AML-193 (cell line): ENCODE results near the gene PTEN.
"Not testable (repeated sequence)": the region's sequence is repeated elsewhere in the genome, so short reads cannot be mapped to it uniquely, and the experiment has no call there.

ENCODE experiments used
- DNase-seq, 2 experiments: peaks; one replicate each; lab custom pipeline; 2025; lab: John Stamatoyannopoulos, UW

Gene PTEN

DNA sequence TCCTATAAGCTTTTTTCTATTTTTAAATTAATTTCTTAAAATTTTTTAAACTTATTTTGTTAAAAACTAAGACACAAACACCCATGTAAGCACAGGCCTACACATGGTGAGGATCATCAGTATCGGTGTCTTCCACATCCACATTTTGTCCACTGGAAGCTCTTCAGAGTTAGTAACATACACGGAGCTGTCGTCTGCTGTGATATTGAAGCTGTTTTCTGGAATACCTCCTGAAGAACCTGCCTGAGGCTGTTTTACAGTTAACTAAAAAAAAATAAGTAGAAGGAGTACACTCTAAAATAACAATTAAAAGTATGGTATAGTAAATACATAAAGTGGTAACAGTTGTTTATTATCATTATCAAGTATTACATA, 17.8 kb upstream of the PTEN start:
- no peak for DNase-seq

- no peak for DNase-seq
These were observed 17.4 kb upstream of the PTEN start for GRCh38 chr10:87846023-87846422.

DNA sequence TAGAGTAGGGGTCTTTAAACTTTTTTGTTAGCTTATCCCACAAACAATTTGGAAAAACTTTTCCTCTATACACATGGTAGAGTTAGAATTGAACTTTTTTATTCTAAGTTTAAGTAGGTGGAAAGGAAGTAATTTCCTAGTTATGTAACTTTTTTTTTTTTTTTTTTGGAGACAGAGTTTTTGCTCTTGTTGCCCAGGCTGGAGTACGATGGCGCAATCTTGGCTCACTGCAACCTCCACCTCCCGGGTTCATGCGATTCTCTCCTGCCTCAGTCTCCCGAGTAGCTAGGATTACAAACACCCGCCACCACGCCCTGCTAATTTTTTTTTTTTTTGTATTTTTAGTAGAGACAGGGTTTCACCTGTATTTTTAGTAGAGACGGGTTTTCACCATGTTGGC, 16.7 kb upstream of the PTEN start:
- DNase-seq: not testable (repeated sequence)

- peak; percentile 15 to 31 for DNase-seq
These were observed 15.9 kb upstream of the PTEN start for GRCh38 chr10:87847550-87847949.

DNA sequence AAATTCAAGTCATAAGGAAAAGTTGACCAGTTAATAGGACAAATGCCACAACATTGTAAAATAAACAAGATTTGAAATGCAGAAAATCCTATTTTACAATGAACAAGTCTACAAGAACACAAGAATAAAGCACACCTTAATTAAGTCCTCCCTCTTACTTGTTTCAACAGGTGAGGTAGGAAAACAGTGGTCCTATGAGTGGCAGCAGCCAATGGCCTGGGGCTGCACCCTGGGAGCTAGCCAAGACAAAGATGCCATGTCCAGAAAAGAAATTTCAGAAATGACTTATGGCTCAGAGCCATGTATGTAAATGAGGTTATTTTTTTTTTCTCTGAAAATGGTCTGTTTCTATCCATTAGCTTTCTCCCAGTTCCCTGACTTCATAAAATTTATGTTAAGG, 14.4 kb upstream of the PTEN start:
- no peak for DNase-seq

GRCh38 chr10:87850742-87851205, 12.7 kb upstream of the PTEN start:
- DNase-seq: peak; percentile 75 to 81

- no peak for DNase-seq
These were observed 11.3 kb upstream of the PTEN start for GRCh38 chr10:87852089-87852488.

DNA sequence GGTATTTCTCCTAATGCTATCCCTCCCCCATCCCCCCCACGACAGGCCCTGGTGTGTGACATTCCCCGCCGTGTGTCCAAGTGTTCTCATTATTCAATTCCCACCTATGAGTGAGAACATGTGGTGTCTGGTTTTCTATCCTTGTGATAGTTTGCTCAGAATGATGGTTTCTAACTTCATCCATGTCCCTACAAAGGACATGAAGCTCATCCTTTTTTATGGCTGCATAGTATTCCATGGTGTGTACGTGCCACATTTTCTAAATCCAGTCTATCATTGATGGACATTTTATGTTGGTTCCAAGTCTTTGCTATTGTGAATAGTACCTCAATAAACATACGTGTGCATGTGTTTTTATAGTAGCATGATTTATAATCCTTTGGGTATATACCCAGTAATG, 8.2 kb upstream of the PTEN start:
- not testable (repeated sequence) for DNase-seq

DNA sequence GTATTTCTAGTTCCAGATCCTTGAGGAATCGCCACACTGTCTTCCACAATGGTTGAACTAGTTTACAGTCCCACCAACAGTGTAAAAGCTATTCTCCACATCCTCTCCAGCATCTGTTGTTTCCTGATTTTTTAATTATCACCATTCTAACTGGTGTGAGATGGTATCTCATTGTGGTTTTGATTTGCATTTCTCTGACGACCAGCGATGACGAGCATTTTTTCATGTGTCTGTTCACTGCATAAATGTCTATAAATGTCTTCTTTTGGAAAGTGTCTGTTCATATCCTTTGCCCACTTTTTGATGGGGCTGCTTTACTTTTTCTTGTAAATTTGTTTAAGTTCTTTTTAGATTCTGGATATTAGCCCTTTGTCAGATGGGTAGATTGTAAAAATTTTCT, 7.8 kb upstream of the PTEN start:
- not testable (repeated sequence) for DNase-seq

- DNase-seq: peak; percentile 89 to 91
These were observed 3.1 kb upstream of the PTEN start for GRCh38 chr10:87860156-87860795.

GRCh38 chr10:87860816-87861403, 2.5 kb upstream of the PTEN start:
- peak in 1 of 2 experiments; percentile 27 for DNase-seq

DNA sequence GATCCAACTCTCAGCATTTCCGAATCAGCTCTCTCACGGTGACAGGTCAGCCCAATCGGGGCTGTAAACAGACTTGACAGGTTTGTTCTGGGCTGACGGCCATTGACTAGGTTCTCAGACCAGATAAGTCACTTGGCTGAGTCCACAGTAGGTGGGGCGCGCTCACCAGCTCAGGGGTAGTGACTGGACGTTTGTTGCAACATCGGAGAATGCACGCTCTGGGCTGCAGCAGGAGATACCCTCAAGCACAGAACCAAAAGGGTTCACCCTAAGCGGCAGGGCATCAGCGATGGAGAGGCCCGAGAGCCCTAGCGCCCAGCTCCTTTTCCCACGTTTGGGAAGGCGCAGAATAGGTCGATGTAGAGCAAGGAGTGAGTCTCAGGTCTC, 1.9 kb upstream of the PTEN start:
- peak; percentile 70 to 72 for DNase-seq

DNA sequence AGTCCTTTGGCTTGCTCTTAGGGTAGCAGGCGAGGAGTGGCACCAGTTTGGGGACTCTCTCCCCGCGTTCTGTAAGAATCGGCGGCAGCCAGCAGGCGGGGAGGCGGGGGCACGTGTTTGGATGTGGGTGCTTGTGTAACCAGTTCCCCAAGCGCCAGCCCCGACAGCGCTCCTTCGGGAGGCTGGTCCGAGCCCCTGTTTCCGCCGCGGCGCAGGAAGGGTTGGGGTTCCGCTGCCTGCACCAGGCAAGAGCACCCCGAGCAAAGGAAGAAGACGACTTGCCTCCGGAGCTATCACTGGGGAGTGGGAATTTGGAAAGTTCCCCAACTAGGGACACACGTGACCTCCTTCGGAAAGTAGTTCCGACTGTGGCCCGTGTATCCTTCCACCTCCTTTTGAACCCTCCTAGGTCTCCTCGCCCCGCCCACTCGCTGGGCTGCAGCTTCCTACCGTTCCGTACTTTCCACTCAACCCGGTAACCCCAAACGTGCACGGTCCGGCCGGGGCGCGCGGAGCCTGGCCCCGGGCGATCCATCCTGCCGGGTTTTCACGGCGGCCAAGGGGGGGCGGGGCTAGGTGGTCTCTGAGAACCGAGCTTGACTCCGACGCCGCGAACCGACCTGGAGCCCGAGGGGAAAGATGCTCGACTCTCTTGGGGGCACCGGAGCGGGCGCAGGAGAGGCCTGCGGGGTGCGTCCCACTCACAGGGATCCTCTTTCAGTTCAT, 1.3 kb upstream of the PTEN start:
- peak; percentile 95 to 96 for DNase-seq

- no peak for DNase-seq
These were observed 759 bp upstream of the PTEN start for GRCh38 chr10:87862679-87863052.

GRCh38 chr10:87863951-87864495, 598 bp downstream of the PTEN start:
- DNase-seq: not testable (repeated sequence)

- DNase-seq: no peak
These were observed 1.2 kb downstream of the PTEN start for GRCh38 chr10:87864496-87865059.

DNA sequence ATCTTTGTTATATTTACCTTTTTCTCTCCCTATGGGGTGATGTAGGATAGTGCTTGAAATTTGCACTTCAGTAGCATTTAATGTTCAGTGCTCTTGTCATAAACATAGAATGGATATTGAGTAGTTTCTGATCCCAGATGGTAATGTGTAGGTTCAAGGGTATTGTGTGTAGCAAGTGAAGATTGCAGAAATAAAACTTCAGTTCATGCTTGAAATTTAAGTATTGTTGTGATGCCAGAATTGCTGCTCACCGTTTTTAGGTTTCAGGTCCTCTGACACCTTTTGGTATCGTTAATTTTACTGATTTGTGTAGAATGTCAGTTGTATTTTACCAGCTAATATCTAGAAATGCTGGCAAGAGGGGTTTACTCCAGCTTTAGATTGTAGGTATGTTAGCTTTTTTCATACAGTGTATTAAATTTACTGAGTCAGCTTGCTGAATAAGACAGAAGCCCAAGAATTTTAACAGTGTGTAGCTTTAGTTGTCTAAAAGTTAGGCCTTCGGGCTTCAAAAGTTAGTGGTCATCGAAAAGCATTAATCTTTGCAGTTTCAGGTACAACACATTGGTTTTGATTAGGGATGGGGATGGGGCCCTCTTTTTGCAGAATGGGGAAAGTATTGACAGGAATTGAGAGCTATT, 1.9 kb downstream of the PTEN start:
- DNase-seq: no peak

DNA sequence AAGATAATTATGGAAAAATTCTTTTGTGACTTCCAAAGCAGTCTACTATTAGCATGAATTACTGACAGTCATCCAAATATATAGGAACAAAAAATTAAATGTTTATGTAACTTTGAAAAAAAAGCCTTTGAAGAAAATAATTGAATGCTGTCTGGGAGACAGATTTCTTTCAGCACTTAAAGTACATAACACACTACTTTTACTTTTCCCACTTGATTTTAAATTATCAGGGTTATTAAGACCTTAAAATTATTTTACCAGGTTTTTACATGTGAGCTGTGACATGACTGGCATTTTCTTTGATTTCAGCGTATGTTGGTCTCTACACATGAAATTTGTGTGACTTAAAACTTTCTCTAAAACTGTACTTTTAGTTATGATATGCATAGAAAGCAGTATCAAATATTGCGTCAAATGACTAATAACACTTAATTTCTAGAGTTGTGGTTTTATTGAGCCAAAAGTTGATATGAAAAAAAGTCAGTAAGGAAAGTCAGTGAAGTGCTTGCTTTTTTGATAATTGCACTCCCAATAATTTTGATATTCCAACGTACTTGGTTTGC, 3.1 kb downstream of the PTEN start:
- DNase-seq: no peak

- DNase-seq: no peak
These were observed 4.0 kb downstream of the PTEN start for GRCh38 chr10:87867453-87867852.

DNA sequence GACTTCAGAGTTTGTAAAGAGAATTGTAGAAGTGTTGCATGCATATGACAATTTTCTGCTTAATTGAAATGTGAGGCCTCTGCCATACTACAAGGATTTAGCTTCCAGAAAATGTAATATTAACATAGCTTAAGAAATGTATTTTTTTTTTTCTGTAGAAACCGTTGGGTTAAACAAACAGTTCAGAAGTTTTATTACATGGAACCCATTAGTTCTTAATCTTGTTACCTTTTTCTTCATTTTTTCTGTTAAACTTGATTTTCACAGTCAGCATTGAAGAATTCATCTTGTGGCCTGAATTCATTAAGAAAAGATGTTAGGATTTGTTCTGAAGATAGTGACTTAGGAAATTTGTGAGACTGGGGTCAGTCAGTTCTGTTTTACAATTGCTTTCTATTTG, 4.9 kb downstream of the PTEN start:
- no peak for DNase-seq

- not testable (repeated sequence) for DNase-seq
These were observed 5.7 kb downstream of the PTEN start for GRCh38 chr10:87869139-87869538.
